Small intestine (tissue), 7 donors: ENCODE measurements around the gene MRPS10. TPM values are rescaled to one million over a fixed set of nuclear protein-coding genes. Genes with fewer than 3 reads are reported as not detected.

ENCODE experiments used
- DNase-seq, 2 donors: peaks; one replicate each; pipeline versions ENCODE4 v3.0.0 to v3.0.0-alpha.2; 2013
- FAIRE-seq: peaks from 2 replicates; lab custom pipeline; 2012; peaks lifted over from hg19 to GRCh38; lab: Jason Lieb, UNC
- H3K27ac ChIP-seq, 3 donors: one replicate each; pipeline ENCODE4 v1.5.1; 2013; ENCODE audit warnings: low read length in 2 of 3, mild to moderate bottlenecking in 2 of 3, control low read depth in 1 of 3, inconsistent platforms in 1 of 3, low read depth in 1 of 3, moderate library complexity in 1 of 3
- H3K27me3 ChIP-seq, 3 donors: one replicate each; pipeline ENCODE4 v1.6.1; 2013; ENCODE audit warnings: low read length in 3 of 3, inconsistent platforms in 1 of 3; ENCODE audit not compliant: control insufficient read depth in 3 of 3, insufficient read depth in 3 of 3
- H3K36me3 ChIP-seq, 3 donors: one replicate each; pipeline ENCODE4 v1.6.1; 2013; ENCODE audit warnings: low read length in 3 of 3, inconsistent platforms in 1 of 3, low read depth in 1 of 3, mild to moderate bottlenecking in 1 of 3, moderate library complexity in 1 of 3; ENCODE audit not compliant: control insufficient read depth in 3 of 3, insufficient read depth in 2 of 3
- H3K4me1 ChIP-seq, 3 donors: one replicate each; pipeline ENCODE4 v1.6.1; 2013; ENCODE audit warnings: low read length in 2 of 3, inconsistent platforms in 1 of 3, low read depth in 1 of 3, mild to moderate bottlenecking in 1 of 3, moderate library complexity in 1 of 3; ENCODE audit not compliant: control insufficient read depth in 3 of 3, insufficient read depth in 2 of 3
- H3K4me3 ChIP-seq, 3 donors: one replicate each; pipeline ENCODE4 v1.5.1; 2013; ENCODE audit warnings: low read length in 3 of 3, control low read depth in 1 of 3, inconsistent platforms in 1 of 3, low read depth in 1 of 3, mild to moderate bottlenecking in 1 of 3, moderate library complexity in 1 of 3
- H3K9me3 ChIP-seq, 2 donors: one replicate each; pipeline ENCODE4 v1.6.1; 2013; ENCODE audit warnings: low read depth in 1 of 2, low read length in 1 of 2; ENCODE audit not compliant: control insufficient read depth in 2 of 2, insufficient read depth in 1 of 2
- WGBS, 3 donors: extraction: QIAGEN DNeasy Blood & Tissue Kit; methylation state at CpG; one replicate each; pipeline ENCODE4 v1.1.7; 2013; 5-methylcytosine and 5-hydroxymethylcytosine counted together
- polyA plus RNA-seq, 4 donors: library from polyadenylated mRNA; stranded (reverse) in 3 of 4; unstranded in 1 of 4; fragments of 200-250 nt in 3 of 4; fragments of 120-200 nt in 1 of 4; gene quantifications; one replicate each; pipeline versions ENCODE4 v1.2.1 to v1.2.3, GENCODE V29; 2013
- donor health status: healthy with polysubstance abuse.
- donor health status: control.
- donor health status: control.
- donor health status: Bipolar disorder and iron deficiency.
- donor health status: healthy.

The MRPS10 gene
- polyA plus RNA-seq, 4 donors = 20.0 to 33.0 (median 25.6) TPM

GRCh38 chr6:42226645-42227143, 9.0 kb upstream of the MRPS10 start:
- Histone ChIP-seq H3K27me3 (no peaks in the 10 kb centered on the region), H3K4me1 (peaks cover 0 to 34% (median 2%) of the 10 kb centered on the region in 3 donors), H3K27ac (peak overlapping the region; percentile 62 to 78 (median 74)), H3K36me3 (peaks cover 0 to 6% (median 3%) of the 10 kb centered on the region in 3 donors), H3K9me3 (no peaks in the 10 kb centered on the region), H3K4me3 (no peak overlapping the region)
- 18 to 47% (median 35%) methylated on average over 8 of the region's 8 CpGs for WGBS, 3 donors
- DNase-seq = peak; percentile 89 to 92
- FAIRE-seq = no peak

- FAIRE-seq (no peak), DNase-seq (peak in 1 of 2 donors; percentile 20)
- WGBS, 3 donors = 37 to 47% (median 40%) methylated on average over 3 of the region's 3 CpGs
- H3K27ac ChIP-seq = peak overlapping the region; percentile 62 to 78 (median 74)
- peaks cover 0 to 6% (median 3%) of the 10 kb centered on the region in 3 donors for H3K36me3 ChIP-seq
- H3K9me3 ChIP-seq = no peaks in the 10 kb centered on the region
- H3K4me1 ChIP-seq = peaks cover 0 to 34% (median 2%) of the 10 kb centered on the region in 3 donors
- no peaks in the 10 kb centered on the region for H3K27me3 ChIP-seq
- no peak overlapping the region for H3K4me3 ChIP-seq
Measured at GRCh38 chr6:42226161-42226611, 8.5 kb upstream of the MRPS10 start.

- H3K4me3 ChIP-seq = no peak overlapping the region
- WGBS, 3 donors = 56 to 82% (median 70%) methylated on average over 4 of the region's 4 CpGs
- H3K36me3 ChIP-seq = peaks cover 0 to 4% (median 3%) of the 10 kb centered on the region in 3 donors
- no peaks in the 10 kb centered on the region for H3K9me3 ChIP-seq
- no peak for FAIRE-seq
- H3K27ac ChIP-seq = no peak overlapping the region
- no peaks in the 10 kb centered on the region for H3K27me3 ChIP-seq
- peaks cover 0 to 34% (median 2%) of the 10 kb centered on the region in 3 donors for H3K4me1 ChIP-seq
- DNase-seq = no peak
Measured at GRCh38 chr6:42225419-42225818, 7.8 kb upstream of the MRPS10 start.

GRCh38 chr6:42225029-42225339, 7.3 kb upstream of the MRPS10 start:
- DNase-seq (no peak), FAIRE-seq (no peak)
- Histone ChIP-seq H3K27me3 (no peaks in the 10 kb centered on the region), H3K4me1 (peaks cover 0 to 34% (median 2%) of the 10 kb centered on the region in 3 donors), H3K4me3 (no peak overlapping the region), H3K27ac (no peak overlapping the region), H3K36me3 (peaks cover 0 to 4% (median 3%) of the 10 kb centered on the region in 3 donors), H3K9me3 (no peaks in the 10 kb centered on the region)

GRCh38 chr6:42224222-42225028, 6.8 kb upstream of the MRPS10 start:
- no peak overlapping the region for H3K4me3 ChIP-seq
- H3K36me3 ChIP-seq = peaks cover 0 to 4% (median 3%) of the 10 kb centered on the region in 3 donors
- H3K27me3 ChIP-seq = no peaks in the 10 kb centered on the region
- FAIRE-seq (no peak), DNase-seq (peak; percentile 82 to 93)
- 17 to 54% (median 31%) methylated on average over 12 of the region's 12 CpGs for WGBS, 3 donors
- no peaks in the 10 kb centered on the region for H3K9me3 ChIP-seq
- peaks cover 0 to 34% (median 2%) of the 10 kb centered on the region in 3 donors for H3K4me1 ChIP-seq
- H3K27ac ChIP-seq = no peak overlapping the region

- DNase-seq (peak in 1 of 2 donors; percentile 40), FAIRE-seq (no peak)
- WGBS, 3 donors = 69 to 85% (median 79%) methylated on average over 7 of the region's 7 CpGs
- no peaks in the 10 kb centered on the region for H3K27me3 ChIP-seq
- no peak overlapping the region for H3K4me3 ChIP-seq
- H3K4me1 ChIP-seq = peaks cover 0 to 25% (median 2%) of the 10 kb centered on the region in 3 donors
- no peaks in the 10 kb centered on the region for H3K36me3 ChIP-seq
- no peaks in the 10 kb centered on the region for H3K9me3 ChIP-seq
- no peak overlapping the region for H3K27ac ChIP-seq
Measured at GRCh38 chr6:42222448-42222847, 4.8 kb upstream of the MRPS10 start.

GRCh38 chr6:42221546-42221945, 3.9 kb upstream of the MRPS10 start:
- Histone ChIP-seq H3K4me3 (no peak overlapping the region), H3K27ac (no peak overlapping the region), H3K36me3 (no peaks in the 10 kb centered on the region), H3K4me1 (peaks cover 0 to 16% (median 2%) of the 10 kb centered on the region in 3 donors), H3K27me3 (no peaks in the 10 kb centered on the region), H3K9me3 (no peaks in the 10 kb centered on the region)
- FAIRE-seq (no peak), DNase-seq (no peak)
- 87 to 94% (median 88%) methylated on average over 4 of the region's 4 CpGs for WGBS, 3 donors

GRCh38 chr6:42220807-42221206, 3.1 kb upstream of the MRPS10 start:
- Histone ChIP-seq H3K27me3 (no peaks in the 10 kb centered on the region), H3K4me3 (no peak overlapping the region), H3K27ac (no peak overlapping the region), H3K9me3 (no peaks in the 10 kb centered on the region), H3K4me1 (peaks cover 0 to 9% (median 0%) of the 10 kb centered on the region in 3 donors), H3K36me3 (no peaks in the 10 kb centered on the region)
- DNase-seq (no peak), FAIRE-seq (no peak)
- 62 to 73% (median 68%) methylated on average over 6 of the region's 6 CpGs for WGBS, 3 donors
